GOT3 (cell line): ENCODE results near the gene OR2L13.
"Not testable (repeated sequence)": the region's sequence is repeated elsewhere in the genome, so short reads cannot be mapped to it uniquely, and the experiment has no call there.

Experiments
- DNase-seq: peaks from one replicate; lab custom pipeline; 2025; ENCODE audit warnings: mixed read lengths; lab: John Stamatoyannopoulos, UW

OR2L13 gene, protein sequence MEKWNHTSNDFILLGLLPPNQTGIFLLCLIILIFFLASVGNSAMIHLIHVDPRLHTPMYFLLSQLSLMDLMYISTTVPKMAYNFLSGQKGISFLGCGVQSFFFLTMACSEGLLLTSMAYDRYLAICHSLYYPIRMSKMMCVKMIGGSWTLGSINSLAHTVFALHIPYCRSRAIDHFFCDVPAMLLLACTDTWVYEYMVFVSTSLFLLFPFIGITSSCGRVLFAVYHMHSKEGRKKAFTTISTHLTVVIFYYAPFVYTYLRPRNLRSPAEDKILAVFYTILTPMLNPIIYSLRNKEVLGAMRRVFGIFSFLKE

DNA sequence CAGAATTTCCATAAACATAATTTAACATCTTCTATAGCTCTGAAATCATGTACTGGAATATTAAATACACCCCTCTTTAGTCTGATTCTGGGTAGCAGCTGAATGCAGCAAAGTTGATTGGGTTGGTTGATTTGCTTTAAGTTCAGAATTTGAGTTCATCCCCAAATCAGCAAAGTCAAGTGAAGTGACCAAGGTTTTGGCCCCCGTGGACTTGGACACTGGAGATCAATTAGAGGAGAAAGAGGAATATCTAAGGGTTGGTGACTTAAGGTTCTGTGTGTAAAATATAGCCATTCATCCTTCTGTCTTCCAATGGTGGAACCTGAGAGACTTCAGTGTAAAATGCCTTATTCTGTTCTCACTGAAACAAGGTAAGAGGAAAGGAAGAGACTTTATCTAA, at the start of gene OR2L13:
Gene OR2L13, plus strand, starts transcription at position 301 of the 400 bp plus-strand sequence. CDS start 4,192 bp downstream, outside the sequence.
- no peak for DNase-seq

DNA sequence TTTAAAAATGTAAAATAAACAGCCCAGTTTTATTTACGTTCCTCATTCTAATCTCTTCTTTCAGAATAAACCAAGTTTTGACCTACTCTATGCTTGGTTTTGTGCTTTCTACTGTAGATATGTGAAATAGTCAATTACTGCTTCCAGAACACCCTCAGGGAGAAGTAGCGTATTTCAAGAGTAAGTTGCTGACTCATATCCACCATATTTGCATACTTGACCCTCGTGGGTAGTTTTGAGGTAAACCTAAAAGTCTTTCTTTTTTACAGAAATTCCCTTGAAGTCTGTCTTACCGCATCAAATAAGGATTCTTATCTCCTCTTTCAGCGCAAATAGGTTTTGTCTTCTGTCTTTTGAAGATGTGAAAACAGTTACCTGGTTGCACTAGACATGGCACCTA, 49.8 kb upstream of the OR2L13 start:
- no peak for DNase-seq

DNA sequence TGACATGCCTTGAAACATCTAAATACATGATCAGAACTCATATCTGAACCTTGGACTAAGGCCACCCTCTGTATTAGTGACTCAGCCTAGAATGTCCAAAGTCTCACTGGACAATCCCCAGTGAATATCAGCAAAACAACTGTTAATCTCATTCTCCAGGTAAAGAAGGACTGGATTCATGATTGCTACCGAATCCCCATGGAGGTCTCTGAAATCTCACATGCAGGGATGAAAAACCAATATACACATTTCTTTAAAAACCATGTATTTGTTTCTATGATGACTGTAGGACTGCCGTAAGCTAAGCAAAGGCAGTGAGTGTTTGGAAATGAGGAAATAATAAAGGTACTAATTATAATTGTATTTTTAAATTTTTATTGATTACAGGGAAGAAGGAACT, 48.4 kb upstream of the OR2L13 start, which contains the start of gene OR2L3:
Gene OR2L3, plus strand, starts transcription at position 301 of the 400 bp plus-strand sequence. CDS start 13,846 bp downstream, outside the sequence.
- no peak for DNase-seq

DNA sequence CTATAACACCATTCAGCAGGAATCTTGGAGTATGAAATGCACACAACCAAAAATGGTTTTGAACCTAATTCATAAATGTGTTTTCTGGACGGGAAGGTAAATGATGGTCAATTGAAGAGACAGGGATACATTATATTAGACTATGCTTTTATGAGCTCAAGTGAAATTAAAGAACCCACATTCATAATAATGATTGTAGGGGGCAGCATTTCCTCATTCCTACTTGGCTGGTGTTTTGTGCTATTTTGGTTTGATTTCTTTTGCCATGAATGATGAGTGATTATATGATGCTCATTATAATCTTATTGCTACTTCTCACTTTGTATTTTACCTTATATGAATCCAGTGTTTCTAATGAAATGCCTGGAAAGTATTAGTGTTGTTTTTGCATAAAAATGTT, 48.0 kb upstream of the OR2L13 start:
- DNase-seq = no peak

DNA sequence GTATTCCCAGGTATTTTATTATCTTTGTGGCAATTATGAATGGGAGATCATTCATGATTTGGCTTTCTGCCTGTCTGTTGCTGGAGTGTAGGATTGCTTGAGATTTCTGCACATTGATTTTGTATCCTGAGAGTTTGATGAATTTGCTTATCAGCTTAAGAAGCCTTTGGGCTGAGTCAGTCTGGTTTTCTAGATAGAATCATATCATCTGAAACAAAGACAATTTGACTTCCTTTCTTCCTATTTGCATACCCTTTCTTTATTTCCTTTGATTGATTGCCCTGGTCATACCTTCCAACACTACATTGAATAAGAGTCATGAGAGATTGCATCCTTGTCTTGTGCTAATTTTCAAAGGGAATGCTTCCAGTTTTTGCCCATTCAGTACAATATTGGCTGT, 40.3 kb upstream of the OR2L13 start:
- no peak for DNase-seq

DNA sequence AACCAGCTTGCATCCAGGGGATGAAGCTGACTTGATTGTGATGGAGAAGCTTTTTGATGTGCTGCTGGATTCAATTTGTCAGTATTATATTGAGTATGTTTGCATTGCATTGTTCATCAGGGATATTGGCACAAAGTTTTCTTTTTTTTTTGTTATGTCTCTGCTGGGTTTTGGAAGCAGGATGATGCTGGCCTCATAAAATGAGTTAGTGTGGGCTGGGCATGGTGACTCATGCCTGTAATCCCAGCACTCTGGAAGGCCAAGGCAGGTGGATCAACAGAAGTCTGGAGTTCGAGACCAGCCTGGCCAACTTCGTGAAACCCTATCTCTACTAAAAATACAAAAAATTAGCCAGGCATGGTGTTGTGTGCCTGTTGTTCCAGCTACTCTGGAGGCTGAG, 39.7 kb upstream of the OR2L13 start:
- no peak for DNase-seq

DNA sequence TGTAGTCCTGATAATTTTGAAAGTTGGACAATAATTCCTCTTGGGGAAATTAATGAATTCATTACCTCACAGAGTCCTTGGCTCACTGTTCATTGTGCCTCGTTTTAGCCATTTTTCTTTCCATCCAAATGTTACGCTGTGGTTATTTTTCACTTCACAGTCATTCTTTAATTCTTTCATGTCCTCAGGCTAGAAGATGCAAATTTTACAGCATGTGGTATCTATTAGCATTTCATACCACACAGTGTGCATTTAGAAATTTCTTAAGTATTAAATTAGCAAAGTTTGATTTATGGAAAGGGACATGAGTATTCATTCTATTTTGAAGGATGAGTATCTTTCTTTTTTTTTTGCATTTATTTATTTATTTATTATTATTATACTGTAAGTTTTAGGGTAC, 29.9 kb upstream of the OR2L13 start:
- no peak for DNase-seq

DNA sequence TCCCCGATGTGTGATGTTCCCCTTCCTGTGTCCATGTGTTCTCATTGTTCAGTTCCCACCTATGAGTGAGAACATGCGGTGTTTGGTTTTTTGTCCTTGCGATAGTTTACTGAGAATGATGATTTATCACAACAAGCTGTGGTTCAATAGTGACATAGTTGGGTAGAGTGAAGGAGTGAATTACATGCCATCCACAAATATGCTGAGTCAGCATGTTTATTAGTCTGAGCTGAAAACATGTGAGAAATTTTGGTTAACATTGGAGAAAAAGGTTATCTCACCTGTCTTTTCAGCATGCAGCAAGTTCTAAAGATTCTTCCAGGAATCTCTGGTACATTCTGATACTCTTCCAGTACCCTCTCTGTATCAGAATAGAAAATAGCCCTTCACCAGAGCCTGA, 29.4 kb upstream of the OR2L13 start:
- no peak for DNase-seq

DNA sequence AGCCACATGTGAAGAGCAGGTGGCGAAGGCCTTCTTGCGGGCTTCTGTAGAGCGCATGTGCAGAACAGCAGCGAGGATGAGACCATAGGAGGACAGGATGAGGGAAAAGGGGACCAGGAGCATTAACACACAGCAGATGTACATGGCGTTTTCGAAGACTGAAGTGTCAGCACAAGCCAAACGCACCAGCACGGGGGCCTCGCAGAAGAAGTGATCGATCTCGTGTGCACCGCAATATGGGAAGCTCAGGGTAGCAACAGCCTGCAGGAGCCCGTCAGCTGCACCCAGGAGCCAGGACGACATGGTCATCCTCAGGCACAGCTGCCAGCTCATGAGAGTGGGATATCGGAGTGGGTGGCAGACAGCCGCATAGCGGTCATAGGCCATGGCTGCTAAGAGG, 11.1 kb upstream of the OR2L13 start:
- DNase-seq = not testable (repeated sequence)

DNA sequence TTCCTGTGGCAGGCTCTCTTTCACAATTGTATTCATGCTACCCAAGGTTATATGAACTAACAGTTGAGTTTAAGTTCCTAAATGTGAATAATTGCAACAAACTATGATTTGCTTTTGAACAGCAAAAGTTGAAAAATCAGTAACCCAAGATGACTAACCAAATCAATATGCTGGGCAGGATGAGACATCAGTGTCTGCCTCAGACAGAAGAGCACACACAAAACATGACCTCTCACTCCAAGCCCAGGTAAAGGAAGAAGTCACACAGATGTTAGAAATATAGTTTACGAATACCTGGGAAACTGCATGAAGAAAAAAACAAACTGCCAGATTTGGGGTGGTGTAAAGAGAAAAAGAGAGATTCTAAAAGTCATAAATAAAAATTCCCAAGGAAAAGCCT, 3.5 kb downstream of the OR2L13 start:
- DNase-seq = no peak

DNA sequence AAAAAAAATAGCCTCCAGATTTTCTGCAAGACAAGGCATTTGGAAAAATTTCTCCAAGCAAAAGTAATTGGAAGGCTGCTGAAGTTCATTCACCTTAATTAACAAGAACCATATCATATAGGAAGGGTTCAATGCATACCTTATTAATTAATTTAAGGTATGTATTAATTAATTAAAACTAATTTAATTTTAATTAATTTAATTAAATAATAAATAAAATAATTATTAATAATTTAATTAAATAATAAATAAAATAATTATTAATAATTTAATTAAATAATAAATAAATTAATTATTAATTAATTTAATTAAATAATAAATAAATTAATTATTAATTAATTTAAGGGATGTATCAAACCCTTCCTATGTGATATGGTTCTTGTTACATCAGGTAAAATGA, 7.9 kb downstream of the OR2L13 start:
- no peak for DNase-seq

DNA sequence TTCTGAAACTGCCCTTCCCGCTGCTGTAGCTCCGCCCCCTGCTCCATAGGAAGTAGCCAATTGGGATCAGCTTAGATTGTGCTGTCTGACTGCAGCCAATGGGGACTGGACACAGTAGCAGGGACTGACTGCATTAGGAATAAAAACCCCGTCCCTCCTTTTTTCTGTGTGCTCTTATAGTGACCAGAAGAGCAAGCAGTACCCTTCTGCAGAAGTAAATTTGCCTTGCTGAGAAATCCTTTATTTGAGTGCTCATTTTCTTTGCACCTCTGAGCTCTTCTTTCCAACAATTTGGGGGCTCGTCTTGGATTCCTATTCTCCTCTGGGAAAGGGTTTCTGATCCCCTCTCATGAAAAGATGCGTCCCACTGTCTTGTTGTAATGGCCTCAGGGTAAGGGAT, 16.2 kb downstream of the OR2L13 start:
- DNase-seq = no peak

DNA sequence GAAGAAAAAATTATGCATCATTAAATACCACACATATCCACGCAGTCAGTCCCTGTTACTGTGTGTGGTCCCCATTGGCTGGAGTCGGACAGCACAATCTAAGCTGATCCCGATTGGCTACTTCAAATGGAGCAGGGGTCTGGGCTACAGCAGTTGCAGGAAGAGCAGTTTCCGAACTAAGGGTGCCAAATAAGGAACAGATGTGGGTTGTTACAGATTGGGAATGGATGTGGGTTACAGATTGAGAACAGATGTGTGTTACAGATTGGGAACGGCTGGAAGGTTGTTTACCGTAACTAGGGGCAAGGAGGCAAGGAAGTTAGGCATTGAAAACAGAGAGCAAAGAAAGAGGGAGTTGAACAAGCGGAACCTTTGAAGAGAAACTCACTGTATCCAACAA, 19.9 kb downstream of the OR2L13 start:
- DNase-seq = no peak

DNA sequence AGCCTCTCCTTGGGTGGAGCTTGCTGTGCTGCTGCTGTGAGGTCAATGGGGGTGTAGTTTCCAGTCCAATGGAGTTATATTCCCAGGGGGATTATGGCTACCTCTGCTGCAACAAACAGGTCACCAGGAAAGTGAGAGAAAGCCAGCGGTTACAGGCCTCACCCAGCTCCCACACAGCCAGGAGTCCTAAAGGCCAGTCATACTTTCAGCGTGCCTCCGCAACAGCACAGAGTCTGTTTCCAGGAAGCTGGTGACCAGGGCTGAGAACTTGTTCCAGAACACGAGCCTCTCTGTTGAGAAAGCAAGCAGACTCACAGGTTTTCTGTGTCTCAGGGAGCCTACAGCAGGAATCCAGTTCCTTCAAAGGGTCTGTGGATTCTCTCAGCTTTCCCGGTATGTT, 32.7 kb downstream of the OR2L13 start:
- DNase-seq = no peak

DNA sequence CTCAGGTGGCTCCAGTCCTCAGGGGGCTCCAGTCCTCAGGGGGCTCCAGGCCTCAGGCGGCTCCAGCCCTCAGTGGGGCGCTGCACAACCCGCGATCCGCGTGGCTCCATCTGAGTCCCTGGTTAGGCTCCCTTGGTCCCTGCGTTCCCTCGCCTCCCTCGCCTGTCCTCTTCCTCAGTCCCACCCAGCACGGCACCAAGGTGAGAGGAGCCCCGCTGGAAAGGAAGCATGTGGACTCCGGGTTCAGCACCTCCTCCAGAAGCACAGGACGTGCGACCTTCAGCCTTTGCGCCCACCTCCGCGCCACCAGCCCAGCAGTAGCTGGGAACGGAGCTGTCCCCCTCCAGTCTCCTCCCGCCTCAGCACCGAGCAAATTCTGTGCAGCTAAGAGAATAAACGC, 41.8 kb downstream of the OR2L13 start:
- no peak for DNase-seq

DNA sequence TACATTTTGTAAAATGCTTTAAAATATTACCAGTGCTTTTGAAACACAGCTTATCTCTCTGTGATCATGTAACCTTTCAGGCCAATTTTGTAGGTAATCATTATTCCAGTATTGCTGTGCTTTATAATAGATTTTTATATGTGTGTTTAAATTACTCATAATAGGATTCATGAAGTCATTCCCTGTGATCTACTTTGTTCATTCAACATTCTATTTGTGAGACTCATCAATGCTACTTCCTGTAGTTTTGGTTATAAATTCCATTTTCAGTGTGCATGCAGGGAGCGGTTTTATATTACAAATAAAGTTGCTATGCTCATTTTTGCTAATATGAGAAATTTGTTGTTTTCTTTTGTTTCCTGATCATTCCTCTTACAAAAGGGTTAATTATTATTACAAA, 45.9 kb downstream of the OR2L13 start:
- no peak for DNase-seq

DNA sequence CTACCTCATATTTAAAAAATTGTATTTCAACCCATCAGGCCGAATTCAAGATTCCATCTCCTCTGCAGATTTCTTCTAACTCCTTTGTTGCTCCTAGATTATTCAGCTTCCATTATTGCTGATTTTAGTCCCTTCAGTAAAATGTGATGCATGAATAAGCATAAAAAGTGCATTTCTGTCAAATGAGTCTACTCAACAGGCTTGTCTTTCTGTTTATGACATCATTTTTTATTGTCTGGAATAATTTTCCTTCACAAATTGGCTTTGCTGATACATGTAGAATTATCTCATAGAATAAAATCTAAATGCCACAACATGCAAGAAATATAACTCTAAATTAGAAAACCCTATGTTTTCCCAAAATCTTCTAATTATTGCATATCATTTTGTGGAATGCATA, 48.3 kb downstream of the OR2L13 start:
- DNase-seq = no peak

DNA sequence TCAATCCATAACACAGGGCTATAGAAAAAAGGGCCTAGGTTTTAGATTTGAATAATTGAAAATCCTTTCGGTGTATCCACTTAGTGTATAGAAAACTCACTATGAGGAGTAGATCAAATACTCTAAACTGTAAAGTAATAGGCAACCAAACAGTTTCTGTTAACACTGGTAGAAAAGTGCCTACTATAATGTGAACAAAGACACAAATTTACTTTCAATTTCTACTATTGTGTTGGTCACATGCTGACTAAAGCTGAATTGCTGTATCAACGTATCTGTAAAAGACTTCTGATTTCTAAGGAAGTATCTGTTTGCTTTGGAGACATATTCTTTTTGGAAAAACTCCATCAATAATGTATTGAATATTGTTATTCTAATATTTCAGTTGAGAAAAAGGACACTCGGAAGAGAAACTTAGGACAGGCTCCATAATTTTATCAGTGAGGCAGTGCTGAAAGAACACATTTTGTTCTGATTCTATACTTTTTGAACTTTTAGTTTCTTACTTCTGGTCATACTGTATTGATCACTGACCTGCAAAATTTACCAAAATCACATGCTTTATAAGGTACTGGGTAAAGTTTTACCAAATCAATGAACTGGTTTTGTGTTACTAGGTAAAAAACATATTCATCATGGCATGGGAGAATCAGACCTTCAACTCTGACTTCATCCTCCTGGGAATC, 49.7 kb downstream of the OR2L13 start, which contains the start of gene OR2M5:
Gene OR2M5, plus strand, starts transcription at position 636 of the 686 bp plus-strand sequence. Its CDS starts 0 bp downstream, at position 636.
- no peak for DNase-seq
